ENCODE data around the gene ADCY7.

DNA sequence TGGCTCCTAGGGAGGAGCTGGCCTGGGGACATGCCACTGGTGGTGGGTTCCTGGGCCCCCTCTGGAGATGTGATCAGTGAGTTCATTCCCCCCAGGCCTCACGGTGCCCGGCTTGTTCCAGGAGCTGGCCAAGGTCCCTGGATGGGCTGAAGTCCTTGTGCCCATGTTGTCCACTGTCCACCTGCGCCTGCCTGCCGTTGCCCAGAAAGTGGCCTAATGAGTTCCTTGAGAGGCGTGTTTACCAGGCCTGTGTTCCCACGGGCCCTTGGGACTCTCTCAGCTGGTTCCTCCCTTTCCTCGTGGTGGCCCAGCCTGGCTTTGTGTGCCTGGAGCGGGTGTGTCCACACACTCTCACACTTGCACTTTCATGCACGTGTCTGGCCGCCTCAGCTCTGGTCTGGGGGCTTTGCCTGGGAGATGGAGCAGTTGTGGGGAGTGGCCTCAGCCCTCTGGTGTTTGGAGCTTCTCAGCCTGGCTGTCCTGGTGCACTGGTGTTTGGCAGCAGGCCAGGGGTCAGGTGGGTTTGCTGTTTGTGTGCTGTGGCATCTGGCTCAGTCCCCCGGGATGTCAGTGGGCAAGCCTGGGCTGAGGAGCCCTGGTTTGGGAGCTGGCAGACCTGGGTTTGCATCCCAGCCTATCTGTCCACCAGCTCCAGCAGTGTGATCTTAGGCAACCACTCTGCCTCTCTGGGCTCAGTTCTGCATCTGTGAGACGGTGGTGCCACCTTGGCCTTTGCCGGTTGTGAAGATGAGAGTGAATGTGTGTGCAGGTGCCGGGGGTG, 18.0 kb downstream of the ADCY7 start:
- TF ChIP-seq, protein P1, sequence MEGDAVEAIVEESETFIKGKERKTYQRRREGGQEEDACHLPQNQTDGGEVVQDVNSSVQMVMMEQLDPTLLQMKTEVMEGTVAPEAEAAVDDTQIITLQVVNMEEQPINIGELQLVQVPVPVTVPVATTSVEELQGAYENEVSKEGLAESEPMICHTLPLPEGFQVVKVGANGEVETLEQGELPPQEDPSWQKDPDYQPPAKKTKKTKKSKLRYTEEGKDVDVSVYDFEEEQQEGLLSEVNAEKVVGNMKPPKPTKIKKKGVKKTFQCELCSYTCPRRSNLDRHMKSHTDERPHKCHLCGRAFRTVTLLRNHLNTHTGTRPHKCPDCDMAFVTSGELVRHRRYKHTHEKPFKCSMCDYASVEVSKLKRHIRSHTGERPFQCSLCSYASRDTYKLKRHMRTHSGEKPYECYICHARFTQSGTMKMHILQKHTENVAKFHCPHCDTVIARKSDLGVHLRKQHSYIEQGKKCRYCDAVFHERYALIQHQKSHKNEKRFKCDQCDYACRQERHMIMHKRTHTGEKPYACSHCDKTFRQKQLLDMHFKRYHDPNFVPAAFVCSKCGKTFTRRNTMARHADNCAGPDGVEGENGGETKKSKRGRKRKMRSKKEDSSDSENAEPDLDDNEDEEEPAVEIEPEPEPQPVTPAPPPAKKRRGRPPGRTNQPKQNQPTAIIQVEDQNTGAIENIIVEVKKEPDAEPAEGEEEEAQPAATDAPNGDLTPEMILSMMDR (conservative IDR thresholded peaks at IDR 0.05), result no peak
- no peak for TF ChIP-seq ZFX (IDR thresholded peaks at IDR 0.05)

All from C4-2B (cell line).